ENCODE results near the gene PRR35. TPM values are rescaled to one million over a fixed set of nuclear protein-coding genes. Genes with fewer than 3 reads are reported as not detected.

The PRR35 gene
- total and polyA plus RNA-seq, 4 donors: not detected

GRCh38 chr16:582218-582613 is 22.0 kb downstream of the PRR35 start:
- no peak for ATAC-seq (ENCODE audit: insufficient read depth, low FRiP score)
- no peak overlapping the region for H3K27ac ChIP-seq (ENCODE audit: low read depth in 1 of 2, low read length in 1 of 2)
- WGBS, 2 donors: 94 to 97% methylated on average over 16 to 18 of the region's 18 CpGs
- no peak overlapping the region for H3K4me3 ChIP-seq
- H3K36me3 ChIP-seq (ENCODE audit: control insufficient read depth in 4 of 4, insufficient read depth in 4 of 4, low read length in 4 of 4): peaks cover 0 to 19% (median 0%) of the 10 kb centered on the region in 4 donors
- H3K9ac ChIP-seq (ENCODE audit: insufficient read depth in 1 of 2, low read length in 2 of 2): no peak overlapping the region
- peaks cover 0 to 11% (median 4%) of the 10 kb centered on the region in 5 donors for H3K4me1 ChIP-seq (ENCODE audit: control insufficient read depth in 5 of 5, insufficient read depth in 5 of 5, low read length in 5 of 5)
- DNase-seq: no peak
- no peaks in the 10 kb centered on the region for H3K9me3 ChIP-seq (ENCODE audit: control insufficient read depth in 4 of 4, insufficient read depth in 3 of 4, low read length in 3 of 4)
- no peak for TF ChIP-seq CTCF (IDR thresholded peaks at IDR 0.05; ENCODE audit: control extremely low read depth, extremely low read depth)
- no peaks in the 10 kb centered on the region for H3K27me3 ChIP-seq (ENCODE audit: control insufficient read depth in 3 of 3, insufficient read depth in 3 of 3, low read length in 2 of 3)

- H3K4me3 ChIP-seq: no peak overlapping the region
- DNase-seq (no peak), ATAC-seq (ENCODE audit: insufficient read depth, low FRiP score) (no peak)
- H3K9ac ChIP-seq (ENCODE audit: insufficient read depth in 1 of 2, low read length in 2 of 2): no peak overlapping the region
- H3K27ac ChIP-seq (ENCODE audit: low read depth in 1 of 2, low read length in 1 of 2): no peak overlapping the region
- no peaks in the 10 kb centered on the region for H3K27me3 ChIP-seq (ENCODE audit: control insufficient read depth in 3 of 3, insufficient read depth in 3 of 3, low read length in 2 of 3)
- H3K4me1 ChIP-seq (ENCODE audit: control insufficient read depth in 5 of 5, insufficient read depth in 5 of 5, low read length in 5 of 5): peaks cover 0 to 15% (median 4%) of the 10 kb centered on the region in 5 donors
- H3K9me3 ChIP-seq (ENCODE audit: control insufficient read depth in 4 of 4, insufficient read depth in 3 of 4, low read length in 3 of 4): no peaks in the 10 kb centered on the region
- peaks cover 0 to 19% (median 0%) of the 10 kb centered on the region in 4 donors for H3K36me3 ChIP-seq (ENCODE audit: control insufficient read depth in 4 of 4, insufficient read depth in 4 of 4, low read length in 4 of 4)
- 93 to 96% methylated on average over 19 to 21 of the region's 21 CpGs for WGBS, 2 donors
- TF ChIP-seq CTCF (IDR thresholded peaks at IDR 0.05; ENCODE audit: control extremely low read depth, extremely low read depth): no peak
Observed at GRCh38 chr16:582614-583331, 22.6 kb downstream of the PRR35 start.

GRCh38 chr16:583470-583814 is 23.2 kb downstream of the PRR35 start:
- H3K4me1 ChIP-seq (ENCODE audit: control insufficient read depth in 5 of 5, insufficient read depth in 5 of 5, low read length in 5 of 5): peaks cover 0 to 22% (median 4%) of the 10 kb centered on the region in 5 donors
- H3K27ac ChIP-seq (ENCODE audit: low read depth in 1 of 2, low read length in 1 of 2): no peak overlapping the region
- no peak overlapping the region for H3K4me3 ChIP-seq
- ATAC-seq (ENCODE audit: insufficient read depth, low FRiP score) (no peak), DNase-seq (no peak)
- H3K27me3 ChIP-seq (ENCODE audit: control insufficient read depth in 3 of 3, insufficient read depth in 3 of 3, low read length in 2 of 3): no peaks in the 10 kb centered on the region
- H3K36me3 ChIP-seq (ENCODE audit: control insufficient read depth in 4 of 4, insufficient read depth in 4 of 4, low read length in 4 of 4): peaks cover 0 to 19% (median 0%) of the 10 kb centered on the region in 4 donors
- H3K9me3 ChIP-seq (ENCODE audit: control insufficient read depth in 4 of 4, insufficient read depth in 3 of 4, low read length in 3 of 4): no peaks in the 10 kb centered on the region
- H3K9ac ChIP-seq (ENCODE audit: insufficient read depth in 1 of 2, low read length in 2 of 2): no peak overlapping the region
- no peak for TF ChIP-seq CTCF (IDR thresholded peaks at IDR 0.05; ENCODE audit: control extremely low read depth, extremely low read depth)
- WGBS, 2 donors: 76 to 81% methylated on average over 15 to 16 of the region's 16 CpGs

Data from lung (tissue), 12 donors.